SK-N-MC (cell line): ENCODE measurements around the gene RPUSD1.

Source experiments
- DNase-seq: peaks from one replicate; pipeline ENCODE4 v3.0.0-alpha.2; 2011; ENCODE audit warnings: low read depth, low spot score
- H3K27ac ChIP-seq: fragments of 200-600 bp; sonication (generic); 2 replicates; pipeline ENCODE4 v1.5.1; 2016; ENCODE audit warnings: mixed run types
- H3K36me3 ChIP-seq: fragments of 200-600 bp; sonication (generic); 2 replicates; pipeline ENCODE4 v1.6.1; 2017; ENCODE audit warnings: antibody characterized with exemption, low read length, mixed read lengths; ENCODE audit not compliant: insufficient read depth
- H3K4me3 ChIP-seq: fragments of 200-600 bp; sonication (generic); 2 replicates; pipeline ENCODE4 v1.5.1; 2016
- H3K9ac ChIP-seq: fragments of 200-600 bp; sonication (generic); 2 replicates; pipeline ENCODE4 v1.8.0; 2017; ENCODE audit warnings: mixed run types, mixed read lengths; ENCODE audit not compliant: insufficient read length
- H3K9me3 ChIP-seq: fragments of 200-600 bp; sonication (generic); 2 replicates; pipeline ENCODE4 v1.6.1; 2017; ENCODE audit warnings: low read depth, mild to moderate bottlenecking, antibody characterized with exemption, low read length, moderate library complexity, mixed read lengths
- EZH2 ChIP-seq: fragments of 200-600 bp; sonication (generic); IDR thresholded peaks from one replicate; pipeline ENCODE4 v1.6.1; 2017; ENCODE audit warnings: antibody characterized with exemption
- FOXP2 ChIP-seq: optimal IDR thresholded peaks from 2 replicates; pipeline ENCODE3; 2011; ENCODE audit warnings: mild to moderate bottlenecking, moderate library complexity; ENCODE audit not compliant: insufficient read depth; ENCODE audit errors: extremely low read length, control extremely low read depth
- POLR2AphosphoS5 ChIP-seq: IDR thresholded peaks from 2 replicates; pipeline ENCODE4 v1.6.1; 2012; ENCODE audit warnings: mild to moderate bottlenecking, low read depth, low read length, borderline replicate concordance

The RPUSD1 gene

GRCh38 chr16:741986-742629 lies 46.1 kb downstream of the RPUSD1 start:
- Histone ChIP-seq H3K9me3 (no peaks in the 10 kb centered on the region), H3K9ac (no peak overlapping the region), H3K36me3 (no peaks in the 10 kb centered on the region; the same call in 1 of the 2 replicates), H3K4me3 (no peak overlapping the region), H3K27ac (no peak overlapping the region)
- no peak for TF ChIP-seq EZH2
- no peak for TF ChIP-seq POLR2AphosphoS5
- no peak for TF ChIP-seq FOXP2
- no peak for DNase-seq

GRCh38 chr16:740764-741505 lies 47.2 kb downstream of the RPUSD1 start, which contains the start of gene CIAO3:
CIAO3 (minus strand) TSS chr16:740997; CDS start chr16:740985, 12 bp downstream.
- no peaks in the 10 kb centered on the region for H3K9me3 ChIP-seq
- no peaks in the 10 kb centered on the region; the same call in 1 of the 2 replicates for H3K36me3 ChIP-seq
- peak; percentile 77 for TF ChIP-seq POLR2AphosphoS5
- TF ChIP-seq FOXP2 = peak; percentile 60
- no peak for TF ChIP-seq EZH2
- H3K27ac ChIP-seq = no peak within 1 kb of the TSS
- peak within 1 kb of the TSS; percentile 92 for H3K9ac ChIP-seq
- peak; percentile 22 for DNase-seq
- H3K4me3 ChIP-seq = peak within 1 kb of the TSS; percentile 88

GRCh38 chr16:740459-740763 lies 47.8 kb downstream of the RPUSD1 start:
- TF ChIP-seq FOXP2 (no peak), POLR2AphosphoS5 (no peak), EZH2 (no peak)
- no peaks in the 10 kb centered on the region; the same call in 1 of the 2 replicates for H3K36me3 ChIP-seq
- DNase-seq = no peak
- no peak overlapping the region for H3K27ac ChIP-seq
- H3K9me3 ChIP-seq = no peaks in the 10 kb centered on the region
- peak overlapping the region; percentile 92 for H3K9ac ChIP-seq
- peak overlapping the region; percentile 88 for H3K4me3 ChIP-seq

- Histone ChIP-seq H3K27ac (no peak overlapping the region), H3K4me3 (peak overlapping the region; percentile 88), H3K9me3 (no peaks in the 10 kb centered on the region), H3K9ac (peak overlapping the region; percentile 92), H3K36me3 (no peaks in the 10 kb centered on the region; the same call in 1 of the 2 replicates)
- TF ChIP-seq EZH2 (no peak), FOXP2 (no peak), POLR2AphosphoS5 (no peak)
- DNase-seq = no peak
Measured at GRCh38 chr16:739560-740458, 48.4 kb downstream of the RPUSD1 start.

- no peak for TF ChIP-seq POLR2AphosphoS5
- TF ChIP-seq FOXP2 = no peak
- no peak for TF ChIP-seq EZH2
- no peak for DNase-seq
- no peak overlapping the region for H3K9ac ChIP-seq
- no peak overlapping the region for H3K4me3 ChIP-seq
- no peaks in the 10 kb centered on the region for H3K9me3 ChIP-seq
- H3K36me3 ChIP-seq = no peaks in the 10 kb centered on the region; the same call in 1 of the 2 replicates
- H3K27ac ChIP-seq = no peak overlapping the region
Measured at GRCh38 chr16:736936-737481, 51.2 kb downstream of the RPUSD1 start.

GRCh38 chr16:735982-736453 lies 52.2 kb downstream of the RPUSD1 start:
- Histone ChIP-seq H3K9ac (no peak overlapping the region), H3K36me3 (no peaks in the 10 kb centered on the region; the same call in 1 of the 2 replicates), H3K27ac (no peak overlapping the region), H3K9me3 (no peaks in the 10 kb centered on the region), H3K4me3 (no peak overlapping the region)
- TF ChIP-seq POLR2AphosphoS5 = no peak
- TF ChIP-seq EZH2 = no peak
- no peak for TF ChIP-seq FOXP2
- DNase-seq = no peak

GRCh38 chr16:734981-735881 lies 53.0 kb downstream of the RPUSD1 start:
- Histone ChIP-seq H3K9ac (no peak overlapping the region), H3K36me3 (no peaks in the 10 kb centered on the region; the same call in 1 of the 2 replicates), H3K27ac (no peak overlapping the region), H3K4me3 (no peak overlapping the region), H3K9me3 (no peaks in the 10 kb centered on the region)
- TF ChIP-seq FOXP2 = no peak
- no peak for TF ChIP-seq EZH2
- TF ChIP-seq POLR2AphosphoS5 = no peak
- DNase-seq = no peak
